ENCODE data around the gene TWIST2. TPM values are rescaled to one million over a fixed set of nuclear protein-coding genes. Genes with fewer than 3 reads are reported as not detected.

TWIST2 gene
- total and polyA plus RNA-seq, 7 donors: 0.58 to 1.2 (median 0.90) TPM

GRCh38 chr2:238882082-238882755, 34.3 kb downstream of the TWIST2 start:
- no peak for ATAC-seq
- Histone ChIP-seq H3K9me3 (no peaks in the 10 kb centered on the region), H3K27ac (no peak overlapping the region), H3K36me3 (ENCODE audit: insufficient read depth in 1 of 2, low read depth in 1 of 2) (no peaks in the 10 kb centered on the region), H3K4me1 (no peaks in the 10 kb centered on the region), H3K27me3 (ENCODE audit: insufficient read depth in 3 of 3, low read length in 2 of 3) (peaks cover 0 to 36% (median 0%) of the 10 kb centered on the region in 3 donors), H3K4me3 (no peak overlapping the region)
- no peak for TF ChIP-seq CTCF (IDR thresholded peaks at IDR 0.05)
- WGBS, 3 donors: 64 to 74% (median 68%) methylated on average over 6 of the region's 6 CpGs
- DNase-seq: no peak
- intact Hi-C loops (cut with DNase I): no loop called here

GRCh38 chr2:238883421-238883901, 35.6 kb downstream of the TWIST2 start:
- ATAC-seq: no peak

GRCh38 chr2:238884122-238884811, 36.4 kb downstream of the TWIST2 start:
- no peak for ATAC-seq
- WGBS, 3 donors: 83 to 85% (median 83%) methylated on average over 19 of the region's 19 CpGs

More at GRCh38 chr2:238883421-238883901, 35.6 kb downstream of the TWIST2 start:
- Histone ChIP-seq H3K36me3 (ENCODE audit: insufficient read depth in 1 of 2, low read depth in 1 of 2) (no peaks in the 10 kb centered on the region), H3K4me3 (no peak overlapping the region), H3K27me3 (ENCODE audit: insufficient read depth in 3 of 3, low read length in 2 of 3) (peaks cover 0 to 36% (median 0%) of the 10 kb centered on the region in 3 donors), H3K4me1 (no peaks in the 10 kb centered on the region), H3K27ac (no peak overlapping the region), H3K9me3 (no peaks in the 10 kb centered on the region)
- intact Hi-C loops (cut with DNase I): no loop called here
- WGBS, 3 donors: 47 to 56% (median 54%) methylated on average over 9 of the region's 9 CpGs
- no peak for TF ChIP-seq CTCF (IDR thresholded peaks at IDR 0.05)
- DNase-seq: no peak

GRCh38 chr2:238884812-238885408, 37.0 kb downstream of the TWIST2 start:
- Histone ChIP-seq H3K9me3 (no peaks in the 10 kb centered on the region), H3K27me3 (ENCODE audit: insufficient read depth in 3 of 3, low read length in 2 of 3) (peaks cover 0 to 36% (median 0%) of the 10 kb centered on the region in 3 donors), H3K4me3 (no peak overlapping the region), H3K36me3 (ENCODE audit: insufficient read depth in 1 of 2, low read depth in 1 of 2) (no peaks in the 10 kb centered on the region), H3K4me1 (no peaks in the 10 kb centered on the region), H3K27ac (no peak overlapping the region)
- intact Hi-C loops (cut with DNase I): no loop called here
- WGBS, 3 donors: 87 to 89% (median 88%) methylated on average over 14 of the region's 14 CpGs
- no peak for DNase-seq
- ATAC-seq: no peak
- TF ChIP-seq CTCF (IDR thresholded peaks at IDR 0.05): no peak

More at GRCh38 chr2:238884122-238884811, 36.4 kb downstream of the TWIST2 start:
- Histone ChIP-seq H3K4me3 (no peak overlapping the region), H3K27ac (no peak overlapping the region), H3K36me3 (ENCODE audit: insufficient read depth in 1 of 2, low read depth in 1 of 2) (no peaks in the 10 kb centered on the region), H3K9me3 (no peaks in the 10 kb centered on the region), H3K27me3 (ENCODE audit: insufficient read depth in 3 of 3, low read length in 2 of 3) (peaks cover 0 to 36% (median 0%) of the 10 kb centered on the region in 3 donors), H3K4me1 (no peaks in the 10 kb centered on the region)
- intact Hi-C loops (cut with DNase I): no loop called here
- TF ChIP-seq CTCF (IDR thresholded peaks at IDR 0.05): no peak
- DNase-seq: no peak
